Skeletal muscle tissue (tissue), 4 donors: ENCODE results near the gene BCKDK. TPM values are rescaled to one million over a fixed set of nuclear protein-coding genes. Genes with fewer than 3 reads are reported as not detected.
A peak's percentile ranks its signal among the peaks of the same experiment; 100 is the strongest.

Experiments used
- H3K27ac ChIP-seq: one replicate; pipeline ENCODE4 v1.7.0; 2013; ENCODE audit warnings: mild to moderate bottlenecking, low read depth, low read length, inconsistent platforms
- H3K27me3 ChIP-seq, 3 donors: one replicate each; pipeline ENCODE4 v1.7.0; 2013; ENCODE audit warnings: low read length in 3 of 3; ENCODE audit not compliant: control insufficient read depth in 3 of 3, insufficient read depth in 3 of 3
- H3K36me3 ChIP-seq, 3 donors: one replicate each; pipeline ENCODE4 v1.7.0; 2013; ENCODE audit warnings: low read length in 3 of 3; ENCODE audit not compliant: control insufficient read depth in 3 of 3, insufficient read depth in 3 of 3
- H3K4me1 ChIP-seq, 3 donors: one replicate each; pipeline ENCODE4 v1.7.0; 2013; ENCODE audit warnings: low read length in 3 of 3, mild to moderate bottlenecking in 3 of 3; ENCODE audit not compliant: control insufficient read depth in 3 of 3, insufficient read depth in 3 of 3
- H3K4me3 ChIP-seq, 3 donors: one replicate each; pipeline ENCODE4 v1.7.0; 2013; ENCODE audit warnings: low read length in 3 of 3
- H3K9ac ChIP-seq, 3 donors: one replicate each; pipeline ENCODE4 v1.7.0; 2013; ENCODE audit warnings: low read length in 3 of 3, mild to moderate bottlenecking in 3 of 3, moderate library complexity in 2 of 3, low read depth in 1 of 3
- H3K9me3 ChIP-seq, 3 donors: one replicate each; pipeline ENCODE4 v1.7.0; 2013; ENCODE audit warnings: low read length in 3 of 3; ENCODE audit not compliant: control insufficient read depth in 3 of 3
- total RNA-seq: library from RNA; depleted of rRNA; stranded (reverse); fragments of >200 nt; gene quantifications from one replicate; pipeline ENCODE4 v1.2.3, GENCODE V29; 2014
- donor health status: Osteomylitis.

Gene BCKDK
- total RNA-seq, 1 donor from 2014 or later: 8.9 TPM

GRCh38 chr16:31110106-31111034, 2.2 kb downstream of the BCKDK start:
- Histone ChIP-seq H3K27me3 (no peaks in the 10 kb centered on the region), H3K4me3 (peak overlapping the region in 1 of 3 donors; percentile 29), H3K4me1 (peaks cover 50 to 59% (median 57%) of the 10 kb centered on the region in 3 donors), H3K9me3 (no peaks in the 10 kb centered on the region), H3K36me3 (peaks cover 33 to 34% (median 34%) of the 10 kb centered on the region in 3 donors), H3K27ac (peak overlapping the region; percentile 87), H3K9ac (peak overlapping the region in 1 of 3 donors; percentile 99)

GRCh38 chr16:31111881-31112466, 3.8 kb downstream of the BCKDK start:
- H3K9ac ChIP-seq: peak overlapping the region in 2 of 3 donors; percentile 43 to 74
- H3K27ac ChIP-seq: peak overlapping the region; percentile 78
- H3K9me3 ChIP-seq: no peaks in the 10 kb centered on the region
- peak overlapping the region in 2 of 3 donors; percentile 3 to 41 for H3K4me3 ChIP-seq
- H3K4me1 ChIP-seq: peaks cover 46 to 57% (median 56%) of the 10 kb centered on the region in 3 donors
- H3K36me3 ChIP-seq: peaks cover 33 to 34% (median 34%) of the 10 kb centered on the region in 3 donors
- no peaks in the 10 kb centered on the region for H3K27me3 ChIP-seq

- Histone ChIP-seq H3K27me3 (no peaks in the 10 kb centered on the region), H3K4me1 (peaks cover 42 to 56% (median 54%) of the 10 kb centered on the region in 3 donors), H3K9ac (peak overlapping the region; percentile 23 to 79 (median 76)), H3K4me3 (peak overlapping the region in 2 of 3 donors; percentile 3 to 41), H3K36me3 (peaks cover 33 to 34% (median 34%) of the 10 kb centered on the region in 3 donors), H3K27ac (peak overlapping the region; percentile 78), H3K9me3 (no peaks in the 10 kb centered on the region)
These were observed 4.5 kb downstream of the BCKDK start for GRCh38 chr16:31112711-31113110.

GRCh38 chr16:31113121-31114120, 5.2 kb downstream of the BCKDK start:
- peaks cover 33 to 34% (median 34%) of the 10 kb centered on the region in 3 donors for H3K36me3 ChIP-seq
- peak overlapping the region in 2 of 3 donors; percentile 3 to 35 for H3K4me3 ChIP-seq
- peaks cover 43 to 59% (median 53%) of the 10 kb centered on the region in 3 donors for H3K4me1 ChIP-seq
- H3K9me3 ChIP-seq: no peaks in the 10 kb centered on the region
- peak overlapping the region; percentile 23 to 79 (median 76) for H3K9ac ChIP-seq
- peak overlapping the region; percentile 78 for H3K27ac ChIP-seq
- H3K27me3 ChIP-seq: no peaks in the 10 kb centered on the region

- Histone ChIP-seq H3K9me3 (no peaks in the 10 kb centered on the region), H3K4me1 (peaks cover 41 to 56% (median 52%) of the 10 kb centered on the region in 3 donors), H3K9ac (no peak overlapping the region), H3K36me3 (peaks cover 30 to 37% (median 34%) of the 10 kb centered on the region in 3 donors), H3K4me3 (no peak overlapping the region), H3K27ac (peak overlapping the region; percentile 78), H3K27me3 (no peaks in the 10 kb centered on the region)
These were observed 6.3 kb downstream of the BCKDK start for GRCh38 chr16:31114468-31114867.

- Histone ChIP-seq H3K27ac (peak within 1 kb of the TSS; percentile 96), H3K9ac (peak within 1 kb of the TSS; percentile 89 to 99 (median 95)), H3K9me3 (no peaks in the 10 kb centered on the region), H3K4me1 (peaks cover 26 to 33% (median 31%) of the 10 kb centered on the region in 3 donors), H3K36me3 (peaks cover 25 to 34% (median 27%) of the 10 kb centered on the region in 3 donors), H3K4me3 (peak within 1 kb of the TSS; percentile 88 to 97 (median 92)), H3K27me3 (no peaks in the 10 kb centered on the region)
These were observed 9.4 kb downstream of the BCKDK start, which contains the start of gene KAT8 for GRCh38 chr16:31117384-31118222. KAT8 (plus strand) TSS chr16:31117664; CDS start chr16:31117682, 18 bp downstream.

- H3K36me3 ChIP-seq: peaks cover 25 to 34% (median 27%) of the 10 kb centered on the region in 3 donors
- peak overlapping the region; percentile 88 to 97 (median 92) for H3K4me3 ChIP-seq
- H3K9me3 ChIP-seq: no peaks in the 10 kb centered on the region
- peaks cover 17 to 24% (median 23%) of the 10 kb centered on the region in 3 donors for H3K4me1 ChIP-seq
- peak overlapping the region; percentile 89 to 99 (median 95) for H3K9ac ChIP-seq
- H3K27ac ChIP-seq: peak overlapping the region; percentile 96
- no peaks in the 10 kb centered on the region for H3K27me3 ChIP-seq
These were observed 10.3 kb downstream of the BCKDK start for GRCh38 chr16:31118223-31119155.

- Histone ChIP-seq H3K36me3 (peaks cover 31 to 42% (median 33%) of the 10 kb centered on the region in 3 donors), H3K4me1 (peaks cover 12 to 18% (median 14%) of the 10 kb centered on the region in 3 donors), H3K27ac (no peak overlapping the region), H3K9me3 (no peaks in the 10 kb centered on the region), H3K4me3 (no peak overlapping the region), H3K9ac (peak overlapping the region in 1 of 3 donors; percentile 68), H3K27me3 (no peaks in the 10 kb centered on the region)
These were observed 11.9 kb downstream of the BCKDK start for GRCh38 chr16:31120129-31120528.
